GM18507 (cell line): ENCODE results near the gene DNAH10.
"Not testable (repeated sequence)": the region's sequence is repeated elsewhere in the genome, so short reads cannot be mapped to it uniquely, and the experiment has no call there.

Source experiments
- DNase-seq: peaks from one replicate; pipeline ENCODE4 v3.0.0; 2011; ENCODE audit warnings: low read depth; ENCODE audit not compliant: insufficient read length; ENCODE audit errors: extremely low spot score
- FAIRE-seq: peaks from 2 replicates; lab custom pipeline; 2011; peaks lifted over from hg19 to GRCh38; lab: Jason Lieb, UNC

Gene DNAH10

GRCh38 chr12:123941000-123941399 is 178.9 kb downstream of the DNAH10 start:
- DNase-seq (no peak), FAIRE-seq (no peak)

- FAIRE-seq (no peak), DNase-seq (no peak)
These were observed 179.6 kb downstream of the DNAH10 start for GRCh38 chr12:123941624-123942237.

GRCh38 chr12:123942238-123942653 is 180.1 kb downstream of the DNAH10 start:
- DNase-seq = no peak
- no peak for FAIRE-seq

- no peak for DNase-seq
- no peak for FAIRE-seq
These were observed 181.0 kb downstream of the DNAH10 start for GRCh38 chr12:123942911-123943648.

- no peak for DNase-seq
- FAIRE-seq = no peak
These were observed 181.7 kb downstream of the DNAH10 start for GRCh38 chr12:123943816-123944215.

GRCh38 chr12:123944696-123945095 is 182.6 kb downstream of the DNAH10 start:
- FAIRE-seq = no peak
- DNase-seq = no peak

- no peak for DNase-seq
- no peak for FAIRE-seq
These were observed 183.4 kb downstream of the DNAH10 start for GRCh38 chr12:123945287-123946151.

- no peak for FAIRE-seq
- no peak for DNase-seq
These were observed 184.0 kb downstream of the DNAH10 start for GRCh38 chr12:123946152-123946515.

- not testable (repeated sequence) for DNase-seq, FAIRE-seq
These were observed 184.7 kb downstream of the DNAH10 start for GRCh38 chr12:123946516-123947505.

- FAIRE-seq, DNase-seq: not testable (repeated sequence)
These were observed 185.4 kb downstream of the DNAH10 start for GRCh38 chr12:123947531-123947930.

GRCh38 chr12:123948401-123948795 is 186.3 kb downstream of the DNAH10 start:
- DNase-seq = no peak
- no peak for FAIRE-seq

- DNase-seq (no peak), FAIRE-seq (no peak)
These were observed 187.0 kb downstream of the DNAH10 start for GRCh38 chr12:123948796-123949769.

GRCh38 chr12:123949770-123950165 is 187.7 kb downstream of the DNAH10 start:
- DNase-seq (no peak), FAIRE-seq (no peak)

GRCh38 chr12:123950476-123951349 is 188.6 kb downstream of the DNAH10 start:
- FAIRE-seq = no peak
- DNase-seq = no peak

GRCh38 chr12:123951467-123951866 is 189.4 kb downstream of the DNAH10 start:
- DNase-seq (no peak), FAIRE-seq (no peak)

GRCh38 chr12:123952037-123952436 is 189.9 kb downstream of the DNAH10 start:
- DNase-seq (no peak), FAIRE-seq (no peak)

- no peak for DNase-seq
- no peak for FAIRE-seq
These were observed 192.7 kb downstream of the DNAH10 start for GRCh38 chr12:123954647-123955350.
